Sigmoid colon (tissue), 4 donors: ENCODE results near the gene CSTA.

Source experiments
- CTCF ChIP-seq, 4 experiments: fragments of 450-650 bp in 3 of 4; fragments of 200-600 bp in 1 of 4; IDR thresholded peaks; one replicate each; pipeline ENCODE4 v1.5.1; 2016 to 2019; ENCODE audit warnings: antibody characterized with exemption in 4 of 4, mild to moderate bottlenecking in 3 of 4, moderate library complexity in 2 of 4
- EP300 ChIP-seq, 4 donors: sonication (generic); formaldehyde crosslinking; IDR thresholded peaks; one replicate each; pipeline ENCODE4 v1.6.1; 2017; ENCODE audit warnings: antibody characterized with exemption in 4 of 4
- POLR2A ChIP-seq, 2 donors: fragments of 450-650 bp; IDR thresholded peaks; one replicate each; pipeline ENCODE4 v1.6.1; 2016; ENCODE audit warnings: antibody characterized with exemption in 2 of 2, mild to moderate bottlenecking in 2 of 2, moderate library complexity in 2 of 2
- POLR2AphosphoS5 ChIP-seq, 4 donors: sonication (generic); formaldehyde crosslinking; IDR thresholded peaks; one replicate each; pipeline ENCODE4 v1.6.1; 2017; ENCODE audit warnings: antibody characterized with exemption in 4 of 4

DNA sequence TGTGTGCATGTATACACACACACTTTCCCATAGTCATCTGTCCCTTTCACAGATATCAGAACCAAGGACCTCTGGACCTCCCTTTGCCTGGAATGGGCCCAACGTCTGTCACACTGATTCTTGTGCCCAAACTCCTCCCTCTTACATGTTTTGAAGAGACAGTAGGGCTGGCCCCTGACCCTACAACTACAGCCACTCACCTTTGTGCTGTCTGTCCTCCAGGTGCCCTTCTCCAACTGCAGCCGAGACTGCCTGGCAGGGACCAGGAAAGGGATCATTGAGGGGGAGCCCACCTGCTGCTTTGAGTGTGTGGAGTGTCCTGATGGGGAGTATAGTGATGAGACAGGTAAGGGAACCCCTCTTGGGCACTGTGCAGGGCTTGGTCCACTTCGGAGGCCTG is 43.2 kb upstream of the CSTA start:
- no peak for TF ChIP-seq CTCF (IDR thresholded peaks at IDR 0.05)
- TF ChIP-seq POLR2A (IDR thresholded peaks at IDR 0.05): no peak
- TF ChIP-seq EP300 (IDR thresholded peaks at IDR 0.05): no peak
- no peak for TF ChIP-seq POLR2AphosphoS5 (IDR thresholded peaks at IDR 0.05)
